SK-N-SH (cell line): ENCODE results near the gene ARMC3.

Source experiments
- CTCF ChIP-seq: fragments of 200-600 bp; sonication (generic); IDR thresholded peaks from 2 replicates; pipeline ENCODE4 v1.6.1; 2017; ENCODE audit warnings: antibody characterized with exemption, mild to moderate bottlenecking, moderate library complexity
- EZH2phosphoT487 ChIP-seq: fragments of 200-600 bp; sonication (generic); IDR thresholded peaks from 2 replicates; pipeline ENCODE4 v1.6.1; 2017; ENCODE audit warnings: low read depth, mixed run types, mild to moderate bottlenecking, antibody characterized with exemption, moderate library complexity, borderline replicate concordance
- GATA2 ChIP-seq: sonication (generic); formaldehyde crosslinking; IDR thresholded peaks from 2 replicates; pipeline ENCODE4 v1.5.0; 2020; ENCODE audit warnings: mild to moderate bottlenecking, missing genetic modification reagents
- IRF3 ChIP-seq: fragments of 150-350 bp; IDR thresholded peaks from 2 replicates; pipeline ENCODE4 v1.6.1; 2016; ENCODE audit warnings: mild to moderate bottlenecking, low read depth, low read length
- POLR2AphosphoS5 ChIP-seq: IDR thresholded peaks from 2 replicates; pipeline ENCODE4 v1.6.1; 2012; ENCODE audit warnings: low read depth, low read length
- RAD21 ChIP-seq: IDR thresholded peaks from 2 replicates; pipeline ENCODE4 v1.6.1; 2012; ENCODE audit warnings: mild to moderate bottlenecking, low read length
- RFX5 ChIP-seq: IDR thresholded peaks from 2 replicates; pipeline ENCODE4 v1.6.1; 2012; ENCODE audit warnings: mild to moderate bottlenecking, improper control_type of control experiment, low read length
- SMC3 ChIP-seq: IDR thresholded peaks from 2 replicates; pipeline ENCODE4 v1.6.1; 2012; ENCODE audit warnings: low read depth, low read length, improper control_type of control experiment
- TAF1 ChIP-seq: IDR thresholded peaks from 2 replicates; pipeline ENCODE4 v1.6.1; 2012; ENCODE audit warnings: low read depth, mild to moderate bottlenecking, low read length, moderate library complexity, borderline replicate concordance

- TF ChIP-seq GATA2 (CRISPR knock-in tag) (no peak), POLR2AphosphoS5 (no peak), RFX5 (no peak), IRF3 (no peak), CTCF (no peak), TAF1 (no peak), RAD21 (no peak), SMC3 (no peak), EZH2phosphoT487 (no peak)
These were observed 109.7 kb downstream of the ARMC3 start for GRCh38 chr10:23037561-23037960.
